HG03103 (cell line): ENCODE data around the gene ACOT12.
"Not testable (repeated sequence)": the region's sequence is repeated elsewhere in the genome, so short reads cannot be mapped to it uniquely, and the experiment has no call there.

Experiments used
- ATAC-seq: cut with Tn5 transposase; IDR thresholded peaks from one replicate; pipeline ENCODE4 v1.9.1; 2021; ENCODE audit warnings: low read depth; ENCODE audit not compliant: unreplicated experiment

The ACOT12 gene

GRCh38 chr5:81349161-81349560 lies 44.8 kb downstream of the ACOT12 start:
- ATAC-seq = no peak

DNA sequence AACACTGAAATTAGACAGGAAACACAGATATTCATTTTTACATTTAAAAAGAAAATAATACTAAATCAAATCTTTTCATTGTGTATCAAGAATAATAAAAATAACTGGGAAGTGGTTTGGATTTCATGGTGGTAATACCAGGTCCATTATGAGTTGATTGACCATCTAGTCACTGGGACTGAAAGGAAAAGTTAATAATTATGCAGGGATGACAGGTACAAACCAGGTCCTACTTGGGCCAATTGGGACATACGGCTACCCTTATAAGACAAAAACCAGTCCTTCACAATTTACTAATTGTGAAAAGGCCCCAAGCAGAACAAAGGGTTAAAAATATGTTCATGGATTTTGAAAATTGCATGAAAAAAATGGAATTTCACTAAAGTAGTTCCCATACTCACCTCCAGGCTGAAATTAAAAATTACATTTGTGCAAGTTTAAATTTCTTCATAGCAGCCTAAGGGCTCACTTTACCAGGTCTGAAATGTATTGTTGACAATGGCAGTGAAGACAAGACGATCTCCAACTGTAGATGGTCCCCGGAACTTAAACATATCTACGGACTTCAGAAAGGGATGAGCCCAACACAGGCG lies 48.4 kb downstream of the ACOT12 start:
- ATAC-seq = no peak

GRCh38 chr5:81344736-81345135 lies 49.2 kb downstream of the ACOT12 start:
- ATAC-seq = no peak

DNA sequence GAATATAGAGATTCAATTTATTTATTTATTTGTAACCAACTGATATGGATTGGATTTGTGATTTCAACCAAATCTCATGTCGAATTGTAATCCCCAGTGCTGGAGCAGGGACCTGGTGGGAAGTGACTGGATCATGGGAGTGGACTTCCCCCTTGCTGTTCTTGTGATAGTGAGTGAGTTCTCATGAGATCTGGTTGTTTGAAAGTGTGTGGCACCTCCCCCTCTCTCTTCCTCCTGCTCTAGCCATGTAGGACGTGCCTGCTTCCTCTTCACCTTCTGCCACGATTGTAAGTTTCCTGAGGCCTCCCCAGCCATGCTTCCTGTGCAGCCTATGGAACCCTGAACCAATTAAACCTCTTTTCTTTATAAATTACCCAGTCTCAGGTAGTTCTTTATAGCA lies 55.7 kb downstream of the ACOT12 start:
- ATAC-seq = not testable (repeated sequence)

GRCh38 chr5:81337803-81338202 lies 56.1 kb downstream of the ACOT12 start:
- ATAC-seq = no peak

DNA sequence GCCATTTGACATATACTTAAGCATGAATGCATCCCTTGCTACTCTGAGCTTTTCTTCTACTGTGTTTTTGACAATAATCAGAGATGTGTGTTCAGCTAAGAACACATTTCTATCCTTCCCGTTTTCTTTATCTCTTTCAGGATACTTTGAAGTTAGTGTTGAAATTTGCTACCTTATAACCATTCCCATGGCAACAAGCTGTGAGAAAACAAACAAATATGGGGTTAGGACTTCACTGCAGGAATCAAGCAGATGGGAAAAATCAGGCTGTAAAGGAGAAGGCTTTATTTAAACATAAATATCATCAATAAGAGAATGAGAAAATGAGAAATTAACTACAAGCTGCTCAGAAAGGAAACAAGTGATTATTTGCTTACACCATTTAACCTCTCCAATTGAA lies 57.4 kb downstream of the ACOT12 start:
- no peak for ATAC-seq

DNA sequence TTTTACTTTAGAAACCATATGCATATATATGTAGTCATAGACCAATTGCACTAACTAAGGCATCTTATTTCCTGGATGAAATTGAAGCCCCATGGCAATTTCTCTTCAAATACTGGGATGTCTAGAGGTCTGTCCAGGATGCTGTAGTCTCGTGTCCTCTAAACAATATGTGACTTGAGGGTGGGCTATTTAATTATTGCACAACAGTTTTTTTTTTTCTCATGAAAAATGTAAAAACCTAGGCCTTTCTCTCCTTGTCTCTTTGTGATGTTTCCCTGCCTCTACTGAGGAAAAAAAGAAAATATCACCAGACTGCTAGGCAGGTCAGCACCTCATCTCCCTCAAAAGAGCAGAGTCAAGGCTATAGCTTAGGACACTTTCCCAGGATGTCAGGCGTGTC lies 58.0 kb downstream of the ACOT12 start:
- no peak for ATAC-seq

- ATAC-seq = no peak
Observed at GRCh38 chr5:81334304-81335061, 59.5 kb downstream of the ACOT12 start.

- no peak for ATAC-seq
Observed at GRCh38 chr5:81326554-81326953, 67.4 kb downstream of the ACOT12 start.

- ATAC-seq = no peak
Observed at GRCh38 chr5:81317536-81317935, 76.4 kb downstream of the ACOT12 start.

- ATAC-seq = no peak
Observed at GRCh38 chr5:81316571-81316970, 77.4 kb downstream of the ACOT12 start.

GRCh38 chr5:81315830-81316229 lies 78.1 kb downstream of the ACOT12 start:
- no peak for ATAC-seq

GRCh38 chr5:81315336-81315735 lies 78.6 kb downstream of the ACOT12 start:
- no peak for ATAC-seq

DNA sequence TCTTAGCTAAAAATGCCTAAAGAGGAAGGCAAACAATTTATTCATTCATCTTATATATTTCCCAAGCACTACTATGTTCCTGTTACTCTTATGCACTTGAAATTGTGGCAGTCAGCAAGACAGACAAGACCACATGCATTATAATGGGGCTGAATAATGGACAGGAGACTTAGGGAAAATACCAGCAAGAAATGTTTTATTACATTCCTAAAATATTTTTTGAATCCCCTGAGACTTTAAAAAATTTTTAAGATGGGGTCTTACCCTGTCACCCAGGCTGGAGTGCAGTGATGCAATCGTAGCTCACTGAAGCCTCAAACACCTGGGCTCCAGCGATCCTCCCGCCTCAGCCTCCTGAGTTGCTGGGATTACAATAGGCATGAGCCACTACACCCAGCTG lies 79.4 kb downstream of the ACOT12 start:
- ATAC-seq = no peak

DNA sequence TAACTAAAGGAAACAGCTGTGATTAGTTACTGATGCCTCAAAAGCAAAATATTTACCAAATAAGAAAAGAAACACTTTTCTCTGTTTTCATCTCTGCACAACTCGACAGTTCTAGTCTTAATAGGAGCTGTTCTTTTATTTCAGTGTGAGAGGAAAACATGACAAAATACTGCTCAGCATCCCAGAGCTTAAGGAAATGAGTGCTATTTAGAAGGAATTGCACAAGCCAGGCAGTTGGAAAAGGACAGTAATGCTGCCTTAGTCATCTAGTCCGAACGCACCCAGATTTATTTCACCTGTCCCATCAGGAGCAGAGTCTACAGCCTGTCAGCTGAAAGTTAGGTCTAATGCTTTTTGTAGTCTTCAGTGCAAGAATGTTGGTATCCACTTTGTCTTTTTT lies 80.2 kb downstream of the ACOT12 start:
- ATAC-seq = no peak

GRCh38 chr5:81313278-81313677 lies 80.7 kb downstream of the ACOT12 start:
- ATAC-seq = no peak

DNA sequence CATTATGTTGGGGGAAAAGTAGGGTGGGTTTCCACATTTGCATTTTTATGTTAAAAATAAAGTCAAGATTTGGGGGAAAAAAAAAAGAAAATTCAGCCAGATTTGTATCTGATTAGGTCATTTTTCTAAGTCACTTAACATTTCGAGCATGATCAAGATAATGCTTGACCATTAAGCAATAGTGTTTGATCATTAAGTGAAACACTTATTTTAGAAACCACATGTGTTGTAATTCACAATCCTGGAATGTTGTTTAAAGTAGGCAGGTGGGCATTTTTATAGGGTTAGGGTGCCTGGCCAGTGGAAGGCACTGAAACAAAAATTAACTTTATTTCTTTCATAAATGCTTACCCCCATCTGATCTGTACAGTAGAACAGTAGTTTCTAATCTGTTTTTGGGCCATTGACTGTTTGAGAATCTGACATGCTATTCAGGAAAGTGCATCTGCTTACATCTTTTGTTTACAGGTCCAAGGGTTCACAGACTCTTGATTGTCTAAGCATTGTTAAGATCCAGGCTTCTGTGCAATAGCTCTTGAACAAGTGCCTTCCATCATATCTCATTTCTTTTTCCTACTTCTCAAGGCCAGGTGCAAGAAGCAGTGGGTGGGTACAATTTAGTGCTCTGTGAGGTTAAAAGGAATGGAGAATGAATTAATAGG lies 83.4 kb downstream of the ACOT12 start:
- ATAC-seq = no peak

DNA sequence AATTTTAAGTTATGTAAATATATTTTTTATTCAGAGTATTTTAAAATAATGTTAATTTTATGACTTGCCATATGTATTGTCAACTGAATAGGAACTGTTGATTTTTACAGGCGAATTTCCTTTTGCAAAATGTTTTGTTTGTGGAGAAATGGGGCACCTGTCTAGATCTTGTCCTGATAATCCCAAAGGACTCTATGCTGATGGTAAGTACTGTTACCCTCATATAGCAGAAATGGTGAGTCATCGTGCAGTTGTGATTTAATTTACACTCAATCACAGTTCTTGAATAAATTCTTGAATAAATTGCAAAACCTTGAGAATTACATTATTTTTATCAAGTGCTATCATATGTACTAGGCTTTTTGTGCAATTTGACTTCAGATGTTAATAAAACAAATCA lies 85.1 kb downstream of the ACOT12 start:
- ATAC-seq = no peak

GRCh38 chr5:81305785-81306184 lies 88.1 kb downstream of the ACOT12 start:
- ATAC-seq = no peak

DNA sequence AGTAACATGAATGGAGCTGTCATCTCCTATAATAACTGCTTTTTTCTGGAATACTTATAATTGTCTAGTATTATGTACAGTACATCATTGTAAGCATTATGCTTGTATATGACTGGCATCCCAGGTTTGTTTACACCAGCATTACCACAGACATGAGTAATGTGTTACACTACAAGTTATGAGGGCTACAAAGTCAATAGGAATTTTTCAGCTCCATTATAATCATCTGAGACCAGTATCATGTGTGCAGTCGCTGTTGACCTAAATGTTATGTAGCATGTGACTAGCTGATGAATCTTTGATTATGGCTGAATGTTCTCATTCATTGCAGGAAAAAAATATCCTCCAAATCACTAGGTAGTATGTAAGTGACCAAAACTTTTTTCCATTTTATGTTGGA lies 90.4 kb downstream of the ACOT12 start:
- no peak for ATAC-seq

DNA sequence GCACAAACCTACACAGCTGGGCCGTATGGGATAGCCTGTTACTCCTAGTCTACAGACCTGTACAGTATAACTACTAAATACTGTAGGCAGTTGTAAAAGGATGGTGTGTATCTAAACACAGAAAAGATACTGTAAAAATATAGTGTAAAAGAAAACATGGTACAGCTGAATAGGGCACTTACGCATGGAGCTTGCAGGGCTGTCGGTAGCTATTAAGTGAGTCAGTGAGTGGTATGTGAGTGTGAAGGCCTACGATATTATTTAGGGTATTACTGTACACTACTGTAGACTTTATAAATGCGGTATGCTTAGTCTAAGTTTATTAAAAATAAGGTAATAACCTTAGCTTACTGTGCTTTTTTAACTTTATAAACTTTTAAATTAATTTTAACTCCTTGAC lies 91.3 kb downstream of the ACOT12 start:
- ATAC-seq = no peak
